ENCODE results near the gene SERINC5. TPM values are rescaled to one million over a fixed set of nuclear protein-coding genes. Genes with fewer than 3 reads are reported as not detected.

Gene SERINC5
- total RNA-seq, 1 experiment from 2014 or later: 70.6 TPM

- intact Hi-C loops (cut with micrococcal nuclease; ENCODE audit: unreplicated experiment): no loop called here
Observed at GRCh38 chr5:80141147-80141671, 114.6 kb downstream of the SERINC5 start.

GRCh38 chr5:80140496-80140895 is 115.4 kb downstream of the SERINC5 start:
- ChIA-PET POLR2A (no interaction called here), CTCF (no interaction called here)
- ATAC-seq: no peak

More at GRCh38 chr5:80141147-80141671, 114.6 kb downstream of the SERINC5 start:
- Histone ChIP-seq H3K9me3 (ENCODE audit: control insufficient read depth, insufficient read depth, low read depth, low read length) (no peaks in the 10 kb centered on the region), H3K4me1 (ENCODE audit: control insufficient read depth, insufficient read depth, low read length) (no peaks in the 10 kb centered on the region), H3K27ac (ENCODE audit: low read length) (no peak overlapping the region), H3K36me3 (ENCODE audit: control insufficient read depth, insufficient read depth, low read length) (no peaks in the 10 kb centered on the region), H3K4me3 (ENCODE audit: low read depth in 2 of 2, low read length in 2 of 2) (no peak overlapping the region), H3K27me3 (ENCODE audit: control insufficient read depth, insufficient read depth, low read length) (no peaks in the 10 kb centered on the region)
- in situ Hi-C loops (cut with HindIII; ENCODE audit: low pct_unique_long_range_greater_than_20kb, low sequenced_read_pairs): no loop called here
- ATAC-seq: no peak
- no peak for TF ChIP-seq REST (IDR thresholded peaks at IDR 0.05; ENCODE audit: insufficient read depth in 1 of 2, low read depth in 2 of 2, low read length in 1 of 2)
- no peak for TF ChIP-seq POLR2AphosphoS5 (IDR thresholded peaks at IDR 0.05; ENCODE audit: low read depth, low read length)
- no peak for TF ChIP-seq SIN3A (IDR thresholded peaks at IDR 0.05; ENCODE audit: borderline replicate concordance, insufficient read depth, low read depth, low read length)
- no peak for TF ChIP-seq TCF7L2 (IDR thresholded peaks at IDR 0.05; ENCODE audit: low read depth, low read length)
- TF ChIP-seq CTCF (IDR thresholded peaks at IDR 0.05): no peak
- no peak for DNase-seq (ENCODE audit: low read depth, low spot score)
- ChIA-PET CTCF (no interaction called here), POLR2A (interaction anchor here (0.6 kb wide), 1 partner anchor 41 kb away, joined by 8 read pairs; no protein-coding TSS in a partner anchor)
- BruUV-seq (replicated peaks): no TSS peak

More at GRCh38 chr5:80140496-80140895, 115.4 kb downstream of the SERINC5 start:
- DNase-seq (ENCODE audit: low read depth, low spot score): no peak
- H3K27ac ChIP-seq (ENCODE audit: low read length): no peak overlapping the region
- in situ Hi-C loops (cut with HindIII; ENCODE audit: low pct_unique_long_range_greater_than_20kb, low sequenced_read_pairs): no loop called here
- H3K9me3 ChIP-seq (ENCODE audit: control insufficient read depth, insufficient read depth, low read depth, low read length): no peaks in the 10 kb centered on the region
- no peak overlapping the region for H3K4me3 ChIP-seq (ENCODE audit: low read depth in 2 of 2, low read length in 2 of 2)
- no peak for TF ChIP-seq CTCF (IDR thresholded peaks at IDR 0.05)
- TF ChIP-seq REST (IDR thresholded peaks at IDR 0.05; ENCODE audit: insufficient read depth in 1 of 2, low read depth in 2 of 2, low read length in 1 of 2): no peak
- no peak for TF ChIP-seq TCF7L2 (IDR thresholded peaks at IDR 0.05; ENCODE audit: low read depth, low read length)
- TF ChIP-seq SIN3A (IDR thresholded peaks at IDR 0.05; ENCODE audit: borderline replicate concordance, insufficient read depth, low read depth, low read length): no peak
- no peak for TF ChIP-seq POLR2AphosphoS5 (IDR thresholded peaks at IDR 0.05; ENCODE audit: low read depth, low read length)
- intact Hi-C loops (cut with micrococcal nuclease; ENCODE audit: unreplicated experiment): no loop called here
- BruUV-seq (replicated peaks): no TSS peak
- H3K4me1 ChIP-seq (ENCODE audit: control insufficient read depth, insufficient read depth, low read length): no peaks in the 10 kb centered on the region
- H3K36me3 ChIP-seq (ENCODE audit: control insufficient read depth, insufficient read depth, low read length): no peaks in the 10 kb centered on the region
- H3K27me3 ChIP-seq (ENCODE audit: control insufficient read depth, insufficient read depth, low read length): no peaks in the 10 kb centered on the region

Measured in Panc1 (cell line).